22Rv1 (cell line): ENCODE results near the gene RPUSD3.

Source experiments
- ZFX ChIP-seq: fragments of 450-650 bp; IDR thresholded peaks from 2 replicates; pipeline ENCODE4 v1.6.1; 2017; ENCODE audit warnings: antibody characterized with exemption, borderline replicate concordance
- TF ChIP-seq, protein P1 (sequence below): fragments of 450-650 bp; IDR thresholded peaks from 2 replicates; pipeline ENCODE4 v1.5.1; 2017; ENCODE audit warnings: mild to moderate bottlenecking

DNA sequence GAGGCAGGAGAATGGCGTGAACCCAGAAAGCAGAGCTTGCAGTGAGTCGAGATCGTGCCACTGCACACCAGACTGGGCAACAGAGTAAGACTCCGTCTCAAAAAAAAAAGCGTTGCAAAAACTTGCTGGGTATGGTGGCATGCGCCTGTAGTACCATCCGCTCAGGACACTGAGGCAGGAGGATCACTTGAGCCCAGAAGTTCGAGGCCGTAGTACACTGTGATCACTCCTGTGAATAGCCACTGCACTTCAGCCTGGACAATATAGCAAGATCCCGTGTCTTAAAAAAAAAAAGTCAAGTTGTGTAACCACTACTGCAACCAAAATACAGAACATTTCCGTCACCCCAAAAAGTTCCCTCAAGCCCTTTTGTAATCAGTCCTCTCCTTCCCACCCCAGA, 49.4 kb downstream of the RPUSD3 start:
- TF ChIP-seq, protein P1, sequence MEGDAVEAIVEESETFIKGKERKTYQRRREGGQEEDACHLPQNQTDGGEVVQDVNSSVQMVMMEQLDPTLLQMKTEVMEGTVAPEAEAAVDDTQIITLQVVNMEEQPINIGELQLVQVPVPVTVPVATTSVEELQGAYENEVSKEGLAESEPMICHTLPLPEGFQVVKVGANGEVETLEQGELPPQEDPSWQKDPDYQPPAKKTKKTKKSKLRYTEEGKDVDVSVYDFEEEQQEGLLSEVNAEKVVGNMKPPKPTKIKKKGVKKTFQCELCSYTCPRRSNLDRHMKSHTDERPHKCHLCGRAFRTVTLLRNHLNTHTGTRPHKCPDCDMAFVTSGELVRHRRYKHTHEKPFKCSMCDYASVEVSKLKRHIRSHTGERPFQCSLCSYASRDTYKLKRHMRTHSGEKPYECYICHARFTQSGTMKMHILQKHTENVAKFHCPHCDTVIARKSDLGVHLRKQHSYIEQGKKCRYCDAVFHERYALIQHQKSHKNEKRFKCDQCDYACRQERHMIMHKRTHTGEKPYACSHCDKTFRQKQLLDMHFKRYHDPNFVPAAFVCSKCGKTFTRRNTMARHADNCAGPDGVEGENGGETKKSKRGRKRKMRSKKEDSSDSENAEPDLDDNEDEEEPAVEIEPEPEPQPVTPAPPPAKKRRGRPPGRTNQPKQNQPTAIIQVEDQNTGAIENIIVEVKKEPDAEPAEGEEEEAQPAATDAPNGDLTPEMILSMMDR: no peak
- TF ChIP-seq ZFX: no peak
